HL-60 (cell line): ENCODE data around the gene SLC26A1.

Experiments used
- DNase-seq, 2 experiments: peaks; one replicate each; pipeline ENCODE4 v3.0.0-alpha.2; 2010 to 2020; ENCODE audit warnings: low read depth in 1 of 2, low spot score in 1 of 2
- H3K27ac ChIP-seq: fragments of 250-450 bp; sonication (Bioruptor Pico); replicated peaks from 2 replicates; pipeline ENCODE4 v1.5.1; 2020; ENCODE audit warnings: mild to moderate bottlenecking, moderate library complexity
- H3K27me3 ChIP-seq: fragments of 250-450 bp; sonication (Bioruptor Pico); 2 replicates; pipeline ENCODE4 v1.5.1; 2021; ENCODE audit warnings: mild to moderate bottlenecking, moderate library complexity; ENCODE audit not compliant: insufficient read depth, poor library complexity, severe bottlenecking
- H3K4me3 ChIP-seq: replicated peaks from 2 replicates; pipeline ENCODE4 v1.5.1; 2011; ENCODE audit warnings: mild to moderate bottlenecking, control low read depth, low read length; ENCODE audit not compliant: insufficient read depth
- GABPA ChIP-seq: IDR thresholded peaks from 2 replicates; pipeline ENCODE4 v1.6.1; 2012; ENCODE audit warnings: low read depth
- POLR2AphosphoS5 ChIP-seq: IDR thresholded peaks from 2 replicates; pipeline ENCODE4 v1.6.1; 2012; ENCODE audit warnings: low read depth
- SPI1 ChIP-seq: IDR thresholded peaks from 2 replicates; pipeline ENCODE4 v1.6.1; 2012; ENCODE audit warnings: low read depth, mild to moderate bottlenecking, borderline replicate concordance
- TF ChIP-seq, protein P1 (sequence below): IDR thresholded peaks from one replicate; pipeline ENCODE4 v1.5.1; 2011; ENCODE audit warnings: low read length, control low read depth, inconsistent platforms; ENCODE audit not compliant: insufficient read depth
- TF ChIP-seq, protein P2 (sequence below): IDR thresholded peaks from 2 replicates; pipeline ENCODE4 v1.6.1; 2012; ENCODE audit warnings: low read depth; ENCODE audit not compliant: insufficient replicate concordance

The SLC26A1 gene

DNA sequence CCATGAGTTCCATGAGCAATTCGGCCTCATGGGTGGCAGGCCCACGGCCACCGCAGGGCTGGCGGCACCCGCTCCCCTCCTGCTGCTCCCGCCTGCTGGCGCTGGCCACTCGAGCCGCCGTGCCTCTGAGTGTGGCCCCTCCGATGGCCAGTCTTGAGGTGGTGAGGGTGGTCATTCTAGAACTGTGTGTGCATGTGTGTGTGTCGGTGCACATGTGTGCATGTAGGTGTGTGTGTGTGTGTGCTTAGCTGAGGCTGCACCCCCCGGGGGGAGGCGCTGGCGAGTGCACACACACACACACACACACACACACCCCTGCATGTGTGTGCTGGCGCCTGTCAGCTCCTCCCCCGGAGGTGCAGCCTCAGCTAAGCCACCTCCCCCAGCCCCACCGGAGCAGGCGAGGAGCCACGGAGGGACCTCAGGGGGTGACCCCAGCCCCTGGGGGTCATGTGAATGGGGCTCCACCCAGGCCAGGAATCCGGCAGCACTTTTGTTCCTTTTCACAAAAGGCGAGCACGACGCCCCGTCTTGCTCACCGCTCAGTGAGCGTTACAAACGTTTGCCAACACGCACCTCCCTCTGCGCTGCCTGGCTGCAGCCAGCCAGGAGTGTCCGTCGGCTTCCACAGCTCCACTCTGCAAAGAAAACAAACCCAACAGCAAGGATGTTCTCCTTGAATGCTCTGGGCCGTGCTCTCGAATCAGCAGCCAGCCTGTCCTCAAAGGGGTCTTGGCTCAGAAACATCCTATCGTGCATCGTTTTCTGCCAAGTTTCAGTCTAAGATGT is 48.1 kb upstream of the SLC26A1 start:
- no peak overlapping the region for H3K4me3 ChIP-seq
- TF ChIP-seq POLR2AphosphoS5 (no peak), GABPA (no peak), SPI1 (no peak)
- TF ChIP-seq, protein P1, sequence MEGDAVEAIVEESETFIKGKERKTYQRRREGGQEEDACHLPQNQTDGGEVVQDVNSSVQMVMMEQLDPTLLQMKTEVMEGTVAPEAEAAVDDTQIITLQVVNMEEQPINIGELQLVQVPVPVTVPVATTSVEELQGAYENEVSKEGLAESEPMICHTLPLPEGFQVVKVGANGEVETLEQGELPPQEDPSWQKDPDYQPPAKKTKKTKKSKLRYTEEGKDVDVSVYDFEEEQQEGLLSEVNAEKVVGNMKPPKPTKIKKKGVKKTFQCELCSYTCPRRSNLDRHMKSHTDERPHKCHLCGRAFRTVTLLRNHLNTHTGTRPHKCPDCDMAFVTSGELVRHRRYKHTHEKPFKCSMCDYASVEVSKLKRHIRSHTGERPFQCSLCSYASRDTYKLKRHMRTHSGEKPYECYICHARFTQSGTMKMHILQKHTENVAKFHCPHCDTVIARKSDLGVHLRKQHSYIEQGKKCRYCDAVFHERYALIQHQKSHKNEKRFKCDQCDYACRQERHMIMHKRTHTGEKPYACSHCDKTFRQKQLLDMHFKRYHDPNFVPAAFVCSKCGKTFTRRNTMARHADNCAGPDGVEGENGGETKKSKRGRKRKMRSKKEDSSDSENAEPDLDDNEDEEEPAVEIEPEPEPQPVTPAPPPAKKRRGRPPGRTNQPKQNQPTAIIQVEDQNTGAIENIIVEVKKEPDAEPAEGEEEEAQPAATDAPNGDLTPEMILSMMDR = no peak
- TF ChIP-seq, protein P2, sequence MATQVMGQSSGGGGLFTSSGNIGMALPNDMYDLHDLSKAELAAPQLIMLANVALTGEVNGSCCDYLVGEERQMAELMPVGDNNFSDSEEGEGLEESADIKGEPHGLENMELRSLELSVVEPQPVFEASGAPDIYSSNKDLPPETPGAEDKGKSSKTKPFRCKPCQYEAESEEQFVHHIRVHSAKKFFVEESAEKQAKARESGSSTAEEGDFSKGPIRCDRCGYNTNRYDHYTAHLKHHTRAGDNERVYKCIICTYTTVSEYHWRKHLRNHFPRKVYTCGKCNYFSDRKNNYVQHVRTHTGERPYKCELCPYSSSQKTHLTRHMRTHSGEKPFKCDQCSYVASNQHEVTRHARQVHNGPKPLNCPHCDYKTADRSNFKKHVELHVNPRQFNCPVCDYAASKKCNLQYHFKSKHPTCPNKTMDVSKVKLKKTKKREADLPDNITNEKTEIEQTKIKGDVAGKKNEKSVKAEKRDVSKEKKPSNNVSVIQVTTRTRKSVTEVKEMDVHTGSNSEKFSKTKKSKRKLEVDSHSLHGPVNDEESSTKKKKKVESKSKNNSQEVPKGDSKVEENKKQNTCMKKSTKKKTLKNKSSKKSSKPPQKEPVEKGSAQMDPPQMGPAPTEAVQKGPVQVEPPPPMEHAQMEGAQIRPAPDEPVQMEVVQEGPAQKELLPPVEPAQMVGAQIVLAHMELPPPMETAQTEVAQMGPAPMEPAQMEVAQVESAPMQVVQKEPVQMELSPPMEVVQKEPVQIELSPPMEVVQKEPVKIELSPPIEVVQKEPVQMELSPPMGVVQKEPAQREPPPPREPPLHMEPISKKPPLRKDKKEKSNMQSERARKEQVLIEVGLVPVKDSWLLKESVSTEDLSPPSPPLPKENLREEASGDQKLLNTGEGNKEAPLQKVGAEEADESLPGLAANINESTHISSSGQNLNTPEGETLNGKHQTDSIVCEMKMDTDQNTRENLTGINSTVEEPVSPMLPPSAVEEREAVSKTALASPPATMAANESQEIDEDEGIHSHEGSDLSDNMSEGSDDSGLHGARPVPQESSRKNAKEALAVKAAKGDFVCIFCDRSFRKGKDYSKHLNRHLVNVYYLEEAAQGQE = no peak
- H3K27me3 ChIP-seq = peaks cover 12% of the 10 kb centered on the region
- DNase-seq = no peak
- H3K27ac ChIP-seq = no peak overlapping the region

DNA sequence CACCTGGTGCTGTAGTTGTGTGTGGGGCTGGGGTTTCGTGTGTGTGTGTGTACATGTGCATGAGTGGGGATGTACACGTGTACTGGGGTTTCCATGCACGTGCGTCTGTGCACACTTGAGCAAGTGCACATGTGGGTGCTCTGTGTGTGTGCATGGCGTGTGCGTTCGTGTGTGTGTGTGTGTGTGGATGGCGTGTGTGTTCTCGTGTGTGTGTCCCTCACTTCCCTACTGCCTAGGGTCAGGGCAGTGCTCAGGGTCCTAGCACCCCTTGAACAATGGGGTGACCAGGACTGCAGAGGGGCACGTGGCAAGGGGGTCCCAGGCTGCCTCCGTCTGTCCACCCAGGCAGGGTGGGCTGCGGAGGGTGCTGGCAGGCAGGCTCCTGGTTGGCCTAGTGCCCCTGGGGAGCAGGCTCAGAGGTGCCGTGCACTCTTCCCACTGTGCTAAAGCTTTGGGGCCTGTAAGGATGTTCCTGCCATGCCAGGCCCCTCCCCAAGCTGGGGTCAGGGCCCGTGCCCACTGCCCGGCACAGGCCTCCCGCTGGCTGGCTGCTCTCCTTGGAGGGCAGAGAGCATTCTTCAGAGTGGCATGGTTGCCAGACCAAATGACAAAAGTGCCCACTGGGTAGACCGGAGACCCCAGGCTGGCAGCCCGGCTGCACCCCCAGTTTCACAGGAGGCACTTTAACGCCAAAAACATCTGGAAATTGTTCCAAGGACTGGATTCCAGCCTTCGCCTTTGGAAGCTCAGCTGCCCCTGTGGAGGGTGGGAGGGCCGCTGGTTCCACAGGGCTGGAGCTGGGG is 47.3 kb upstream of the SLC26A1 start:
- no peak overlapping the region for H3K4me3 ChIP-seq
- no peak for DNase-seq
- no peak overlapping the region for H3K27ac ChIP-seq
- TF ChIP-seq, protein P2 = no peak
- TF ChIP-seq, protein P1 = no peak
- TF ChIP-seq GABPA (no peak), POLR2AphosphoS5 (no peak), SPI1 (no peak)
- H3K27me3 ChIP-seq = peaks cover 12% of the 10 kb centered on the region

DNA sequence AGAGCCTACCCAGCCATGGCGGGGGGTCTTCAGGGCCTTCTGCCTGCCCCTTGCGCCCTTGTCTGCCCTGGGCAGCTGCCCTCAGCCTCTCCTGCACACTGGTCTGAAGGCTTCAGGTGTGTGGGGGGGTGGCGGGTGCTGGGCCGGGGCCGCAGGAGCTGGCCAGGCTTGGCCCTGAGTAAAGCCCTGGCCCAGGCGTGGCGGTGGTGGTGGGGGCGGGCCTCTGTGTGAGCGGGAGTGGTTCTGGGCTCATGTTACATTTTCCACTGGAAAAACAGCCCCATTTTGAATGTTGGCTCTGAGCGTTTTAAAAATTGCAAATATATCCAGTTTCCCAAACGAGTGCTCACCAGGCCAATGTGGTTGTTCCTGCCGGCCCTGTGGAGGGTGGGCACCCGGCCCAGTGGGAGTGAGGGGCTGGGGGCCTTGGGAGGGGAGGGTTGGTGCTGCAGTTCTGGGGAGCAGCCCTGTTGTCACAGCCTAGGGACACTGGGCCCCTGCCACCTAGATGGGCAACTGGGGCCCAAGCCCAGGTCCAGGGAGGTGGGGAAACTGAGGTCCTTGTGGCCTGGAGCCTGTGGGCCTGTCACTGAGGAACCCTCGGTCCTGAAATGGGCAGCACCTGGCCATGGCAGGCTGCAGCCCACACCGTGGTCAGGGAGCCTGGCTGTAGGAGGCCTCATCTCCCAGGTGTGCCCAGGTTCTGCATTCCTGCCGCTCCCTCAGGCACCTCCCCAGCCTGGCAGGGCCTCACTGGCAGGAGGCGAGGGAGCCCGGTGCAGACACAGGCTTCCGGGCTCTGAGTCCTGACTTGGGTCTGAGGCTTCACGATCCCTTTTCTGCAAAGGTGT is 46.5 kb upstream of the SLC26A1 start:
- TF ChIP-seq GABPA (no peak), POLR2AphosphoS5 (no peak), SPI1 (no peak)
- TF ChIP-seq, protein P2 = no peak
- TF ChIP-seq, protein P1 = no peak
- DNase-seq = no peak
- Histone ChIP-seq H3K27me3 (peaks cover 9% of the 10 kb centered on the region), H3K4me3 (no peak overlapping the region), H3K27ac (no peak overlapping the region)
